Measurements from ENCODE around the gene ELMO1.

The ELMO1 gene

DNA sequence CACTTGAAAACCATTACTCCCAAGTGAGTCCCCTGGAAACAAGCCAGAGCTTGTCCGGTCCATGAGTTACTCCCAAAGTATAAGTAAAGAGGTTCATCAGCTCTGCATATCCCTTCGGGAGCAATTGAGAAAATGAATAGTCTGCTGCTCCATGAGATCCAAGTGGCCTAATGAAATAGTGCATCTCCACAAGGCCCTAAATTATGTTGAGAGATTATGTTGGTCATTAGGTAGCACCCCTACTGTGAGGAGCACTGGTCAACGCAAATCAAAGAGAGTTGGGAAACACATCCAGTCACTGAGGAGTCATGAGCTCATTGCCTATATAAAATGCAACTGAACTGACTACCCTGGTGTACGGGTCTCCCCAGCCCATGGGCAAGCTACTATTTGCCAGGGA lies 518.9 kb downstream of the ELMO1 start:
- Histone ChIP-seq H2BK120ac (ENCODE audit: low read depth, low read length) (no peak overlapping the region), H3K36me3 (ENCODE audit: control insufficient read depth, insufficient read depth, low read length) (no peaks in the 10 kb centered on the region), H4K5ac (ENCODE audit: low read length) (no peak overlapping the region), H4K8ac (ENCODE audit: low read depth, low read length) (no peak overlapping the region), H3K79me1 (ENCODE audit: low read length) (no peaks in the 10 kb centered on the region), H3K27ac (ENCODE audit: low read depth, low read length) (no peak overlapping the region), H3K4me2 (ENCODE audit: low read length) (no peak overlapping the region), H2AK5ac (ENCODE audit: low read length) (no peak overlapping the region), H3K4ac (ENCODE audit: low read depth, low read length) (no peak overlapping the region), H3K18ac (ENCODE audit: low read length) (no peak overlapping the region), H3K23ac (ENCODE audit: low read length) (no peak overlapping the region), H3K56ac (ENCODE audit: low read length) (no peak overlapping the region), H3K4me1 (ENCODE audit: control insufficient read depth, low read depth, low read length) (peaks cover 2% of the 10 kb centered on the region), H3K4me3 (ENCODE audit: low read length) (no peak overlapping the region), H3K79me2 (ENCODE audit: control insufficient read depth, insufficient read depth, low read length) (no peaks in the 10 kb centered on the region), H2BK15ac (replicated peaks; ENCODE audit: low read depth) (no peak overlapping the region), H2BK5ac (ENCODE audit: low read length) (no peak overlapping the region), H3K27me3 (ENCODE audit: insufficient read depth, low read length, poor library complexity) (no peaks in the 10 kb centered on the region), H3K9ac (ENCODE audit: low read length) (no peak overlapping the region)
- WGBS (ENCODE audit: extremely low coverage, insufficient coverage, low lambda C conversion rate), result no CpG with 5 or more reads among the region's 4 CpGs
- DNase-seq, result peak; percentile 13

DNA sequence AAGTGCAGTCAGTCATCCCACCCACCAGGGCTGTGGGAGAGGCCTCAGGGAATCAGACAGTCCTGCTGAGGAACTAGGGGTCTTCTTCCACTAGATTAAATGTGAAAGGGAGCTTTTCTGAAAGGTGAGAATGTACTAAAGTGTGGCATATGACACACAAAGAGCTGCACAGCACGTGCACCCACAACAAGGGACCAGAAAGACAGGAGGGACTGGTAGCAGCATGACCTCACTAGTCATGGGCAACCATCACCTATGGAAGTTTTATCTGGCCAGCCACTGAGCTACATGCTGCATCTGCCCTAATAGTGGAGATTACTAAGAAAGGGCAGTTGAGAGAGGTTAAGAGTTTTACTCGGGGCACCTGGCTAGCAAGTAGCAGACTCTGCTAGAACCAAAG lies 519.9 kb downstream of the ELMO1 start:
- Histone ChIP-seq H3K79me1 (ENCODE audit: low read length) (no peaks in the 10 kb centered on the region), H3K9ac (ENCODE audit: low read length) (no peak overlapping the region), H3K79me2 (ENCODE audit: control insufficient read depth, insufficient read depth, low read length) (no peaks in the 10 kb centered on the region), H3K27me3 (ENCODE audit: insufficient read depth, low read length, poor library complexity) (no peaks in the 10 kb centered on the region), H3K4ac (ENCODE audit: low read depth, low read length) (no peak overlapping the region), H3K36me3 (ENCODE audit: control insufficient read depth, insufficient read depth, low read length) (no peaks in the 10 kb centered on the region), H3K18ac (ENCODE audit: low read length) (no peak overlapping the region), H3K4me1 (ENCODE audit: control insufficient read depth, low read depth, low read length) (peaks cover 2% of the 10 kb centered on the region), H2BK120ac (ENCODE audit: low read depth, low read length) (no peak overlapping the region), H2BK5ac (ENCODE audit: low read length) (no peak overlapping the region), H3K4me2 (ENCODE audit: low read length) (no peak overlapping the region), H3K27ac (ENCODE audit: low read depth, low read length) (no peak overlapping the region), H4K5ac (ENCODE audit: low read length) (no peak overlapping the region), H3K4me3 (ENCODE audit: low read length) (no peak overlapping the region), H3K23ac (ENCODE audit: low read length) (no peak overlapping the region), H3K56ac (ENCODE audit: low read length) (no peak overlapping the region), H4K8ac (ENCODE audit: low read depth, low read length) (no peak overlapping the region), H2BK15ac (replicated peaks; ENCODE audit: low read depth) (no peak overlapping the region), H2AK5ac (ENCODE audit: low read length) (no peak overlapping the region)
- no peak for DNase-seq
- no CpG with 5 or more reads among the region's 2 CpGs for WGBS (ENCODE audit: extremely low coverage, insufficient coverage, low lambda C conversion rate)

DNA sequence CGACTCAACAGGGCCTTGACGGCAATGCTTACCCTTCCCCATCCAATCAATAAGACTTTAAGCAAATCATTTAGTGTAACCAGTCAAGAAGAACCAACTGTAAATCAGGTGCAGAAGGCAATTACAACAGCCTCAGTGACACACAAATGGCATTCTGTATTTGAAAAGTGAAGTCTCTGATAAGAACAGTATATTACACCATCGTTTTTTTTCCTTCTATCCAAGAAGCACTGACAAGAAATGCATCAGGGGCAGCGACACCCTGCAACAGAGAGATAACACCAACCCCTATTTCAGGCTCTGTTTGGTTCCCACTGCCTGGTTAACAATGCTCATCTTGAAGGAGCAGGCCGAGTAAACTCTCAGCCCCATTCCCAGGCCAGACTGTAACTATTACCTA lies 520.4 kb downstream of the ELMO1 start:
- H3K4ac ChIP-seq (ENCODE audit: low read depth, low read length), result no peak overlapping the region
- H4K5ac ChIP-seq (ENCODE audit: low read length), result no peak overlapping the region
- no peak overlapping the region for H3K27ac ChIP-seq (ENCODE audit: low read depth, low read length)
- H3K18ac ChIP-seq (ENCODE audit: low read length), result no peak overlapping the region
- no peak overlapping the region for H2AK5ac ChIP-seq (ENCODE audit: low read length)
- no peak overlapping the region for H3K56ac ChIP-seq (ENCODE audit: low read length)
- H2BK120ac ChIP-seq (ENCODE audit: low read depth, low read length), result no peak overlapping the region
- no peaks in the 10 kb centered on the region for H3K27me3 ChIP-seq (ENCODE audit: insufficient read depth, low read length, poor library complexity)
- no CpG with 5 or more reads among the region's 5 CpGs for WGBS (ENCODE audit: extremely low coverage, insufficient coverage, low lambda C conversion rate)
- no peak overlapping the region for H4K8ac ChIP-seq (ENCODE audit: low read depth, low read length)
- no peaks in the 10 kb centered on the region for H3K36me3 ChIP-seq (ENCODE audit: control insufficient read depth, insufficient read depth, low read length)
- DNase-seq, result no peak
- H3K4me1 ChIP-seq (ENCODE audit: control insufficient read depth, low read depth, low read length), result no peaks in the 10 kb centered on the region
- no peak overlapping the region for H3K4me2 ChIP-seq (ENCODE audit: low read length)
- no peak overlapping the region for H3K23ac ChIP-seq (ENCODE audit: low read length)
- no peak overlapping the region for H3K9ac ChIP-seq (ENCODE audit: low read length)
- no peaks in the 10 kb centered on the region for H3K79me1 ChIP-seq (ENCODE audit: low read length)
- no peak overlapping the region for H2BK5ac ChIP-seq (ENCODE audit: low read length)
- no peaks in the 10 kb centered on the region for H3K79me2 ChIP-seq (ENCODE audit: control insufficient read depth, insufficient read depth, low read length)
- H2BK15ac ChIP-seq (replicated peaks; ENCODE audit: low read depth), result no peak overlapping the region
- no peak overlapping the region for H3K4me3 ChIP-seq (ENCODE audit: low read length)

DNA sequence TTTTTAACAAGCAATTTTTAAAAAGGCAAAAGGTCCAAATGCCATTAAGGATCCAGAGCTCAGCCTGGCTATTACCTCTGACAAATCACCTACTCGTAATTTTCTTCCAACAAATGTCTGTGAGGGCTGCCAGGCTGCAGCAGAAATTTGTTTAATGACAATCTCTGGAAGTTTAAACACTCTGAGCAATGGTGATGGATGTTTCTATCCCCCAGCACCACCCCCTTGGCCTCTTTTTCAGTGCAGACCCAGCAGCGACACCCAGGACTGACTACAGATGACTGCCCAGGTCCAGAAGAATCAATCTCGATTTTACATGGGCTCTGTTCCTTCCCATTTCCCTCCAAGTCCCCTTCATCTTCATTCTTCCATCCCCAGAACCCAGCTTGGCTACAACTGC lies 523.0 kb downstream of the ELMO1 start:
- no peak overlapping the region for H3K4me3 ChIP-seq (ENCODE audit: low read length)
- H3K9ac ChIP-seq (ENCODE audit: low read length), result no peak overlapping the region
- H3K79me2 ChIP-seq (ENCODE audit: control insufficient read depth, insufficient read depth, low read length), result no peaks in the 10 kb centered on the region
- H3K27ac ChIP-seq (ENCODE audit: low read depth, low read length), result no peak overlapping the region
- no peaks in the 10 kb centered on the region for H3K36me3 ChIP-seq (ENCODE audit: control insufficient read depth, insufficient read depth, low read length)
- H3K27me3 ChIP-seq (ENCODE audit: insufficient read depth, low read length, poor library complexity), result no peaks in the 10 kb centered on the region
- no peak overlapping the region for H2BK5ac ChIP-seq (ENCODE audit: low read length)
- no peaks in the 10 kb centered on the region for H3K79me1 ChIP-seq (ENCODE audit: low read length)
- H4K5ac ChIP-seq (ENCODE audit: low read length), result no peak overlapping the region
- no peaks in the 10 kb centered on the region for H3K4me1 ChIP-seq (ENCODE audit: control insufficient read depth, low read depth, low read length)
- no peak overlapping the region for H2BK15ac ChIP-seq (replicated peaks; ENCODE audit: low read depth)
- H2BK120ac ChIP-seq (ENCODE audit: low read depth, low read length), result no peak overlapping the region
- no peak overlapping the region for H3K4me2 ChIP-seq (ENCODE audit: low read length)
- H2AK5ac ChIP-seq (ENCODE audit: low read length), result no peak overlapping the region
- WGBS (ENCODE audit: extremely low coverage, insufficient coverage, low lambda C conversion rate), result no CpG with 5 or more reads among the region's 3 CpGs
- H3K18ac ChIP-seq (ENCODE audit: low read length), result no peak overlapping the region
- H3K23ac ChIP-seq (ENCODE audit: low read length), result no peak overlapping the region
- H3K4ac ChIP-seq (ENCODE audit: low read depth, low read length), result no peak overlapping the region
- DNase-seq, result no peak
- no peak overlapping the region for H3K56ac ChIP-seq (ENCODE audit: low read length)
- no peak overlapping the region for H4K8ac ChIP-seq (ENCODE audit: low read depth, low read length)

DNA sequence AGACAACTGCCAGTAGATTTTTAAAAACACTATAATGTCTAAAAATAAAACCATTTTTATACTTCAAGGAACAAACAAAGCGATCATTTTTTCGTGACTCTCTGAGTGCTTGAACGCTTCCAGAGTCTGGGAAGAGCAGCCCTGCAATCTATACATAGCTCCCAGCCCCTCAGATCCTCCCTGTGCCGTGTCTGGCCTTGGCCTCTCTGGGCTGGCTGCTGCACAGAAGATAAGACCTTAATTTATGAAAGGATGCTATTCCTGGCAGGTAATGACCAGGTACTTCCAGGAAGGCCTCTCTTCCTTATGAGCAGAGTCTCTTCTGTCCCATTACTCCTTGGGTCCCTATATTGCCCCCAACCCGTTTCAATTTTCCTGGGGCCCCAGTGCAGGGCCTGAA lies 523.5 kb downstream of the ELMO1 start:
- Histone ChIP-seq H3K56ac (ENCODE audit: low read length) (no peak overlapping the region), H3K36me3 (ENCODE audit: control insufficient read depth, insufficient read depth, low read length) (no peaks in the 10 kb centered on the region), H3K79me1 (ENCODE audit: low read length) (no peaks in the 10 kb centered on the region), H3K79me2 (ENCODE audit: control insufficient read depth, insufficient read depth, low read length) (no peaks in the 10 kb centered on the region), H3K23ac (ENCODE audit: low read length) (no peak overlapping the region), H4K5ac (ENCODE audit: low read length) (no peak overlapping the region), H3K4ac (ENCODE audit: low read depth, low read length) (no peak overlapping the region), H3K4me1 (ENCODE audit: control insufficient read depth, low read depth, low read length) (no peaks in the 10 kb centered on the region), H4K8ac (ENCODE audit: low read depth, low read length) (no peak overlapping the region), H3K27me3 (ENCODE audit: insufficient read depth, low read length, poor library complexity) (no peaks in the 10 kb centered on the region), H2BK120ac (ENCODE audit: low read depth, low read length) (no peak overlapping the region), H2BK5ac (ENCODE audit: low read length) (no peak overlapping the region), H3K18ac (ENCODE audit: low read length) (no peak overlapping the region), H2BK15ac (replicated peaks; ENCODE audit: low read depth) (no peak overlapping the region), H2AK5ac (ENCODE audit: low read length) (no peak overlapping the region), H3K4me2 (ENCODE audit: low read length) (no peak overlapping the region), H3K27ac (ENCODE audit: low read depth, low read length) (no peak overlapping the region), H3K4me3 (ENCODE audit: low read length) (no peak overlapping the region), H3K9ac (ENCODE audit: low read length) (no peak overlapping the region)
- no CpG with 5 or more reads among the region's 5 CpGs for WGBS (ENCODE audit: extremely low coverage, insufficient coverage, low lambda C conversion rate)
- no peak for DNase-seq

- Histone ChIP-seq H3K4me2 (ENCODE audit: low read length) (no peak overlapping the region), H3K9ac (ENCODE audit: low read length) (no peak overlapping the region), H2AK5ac (ENCODE audit: low read length) (no peak overlapping the region), H4K5ac (ENCODE audit: low read length) (no peak overlapping the region), H3K36me3 (ENCODE audit: control insufficient read depth, insufficient read depth, low read length) (no peaks in the 10 kb centered on the region), H3K18ac (ENCODE audit: low read length) (no peak overlapping the region), H3K4me3 (ENCODE audit: low read length) (no peak overlapping the region), H3K27me3 (ENCODE audit: insufficient read depth, low read length, poor library complexity) (no peaks in the 10 kb centered on the region), H3K4me1 (ENCODE audit: control insufficient read depth, low read depth, low read length) (no peaks in the 10 kb centered on the region), H3K56ac (ENCODE audit: low read length) (no peak overlapping the region), H3K27ac (ENCODE audit: low read depth, low read length) (no peak overlapping the region), H3K4ac (ENCODE audit: low read depth, low read length) (no peak overlapping the region), H2BK5ac (ENCODE audit: low read length) (no peak overlapping the region), H4K8ac (ENCODE audit: low read depth, low read length) (no peak overlapping the region), H2BK120ac (ENCODE audit: low read depth, low read length) (no peak overlapping the region), H3K79me2 (ENCODE audit: control insufficient read depth, insufficient read depth, low read length) (no peaks in the 10 kb centered on the region), H2BK15ac (replicated peaks; ENCODE audit: low read depth) (no peak overlapping the region), H3K23ac (ENCODE audit: low read length) (no peak overlapping the region), H3K79me1 (ENCODE audit: low read length) (no peaks in the 10 kb centered on the region)
- DNase-seq, result no peak
- WGBS (ENCODE audit: extremely low coverage, insufficient coverage, low lambda C conversion rate), result no CpG with 5 or more reads among the region's 3 CpGs
Measured at GRCh38 chr7:36923943-36924436, 524.7 kb downstream of the ELMO1 start.
